ENCODE results near the gene SEMA6A. TPM values are rescaled to one million over a fixed set of nuclear protein-coding genes. Genes with fewer than 3 reads are reported as not detected.

Gene SEMA6A
- total and polyA plus RNA-seq, 2 of the 13 experiments (the other 11 are each of a cell fraction or from before 2014, with no cell fraction given), result 5.1 to 6.5 TPM

DNA sequence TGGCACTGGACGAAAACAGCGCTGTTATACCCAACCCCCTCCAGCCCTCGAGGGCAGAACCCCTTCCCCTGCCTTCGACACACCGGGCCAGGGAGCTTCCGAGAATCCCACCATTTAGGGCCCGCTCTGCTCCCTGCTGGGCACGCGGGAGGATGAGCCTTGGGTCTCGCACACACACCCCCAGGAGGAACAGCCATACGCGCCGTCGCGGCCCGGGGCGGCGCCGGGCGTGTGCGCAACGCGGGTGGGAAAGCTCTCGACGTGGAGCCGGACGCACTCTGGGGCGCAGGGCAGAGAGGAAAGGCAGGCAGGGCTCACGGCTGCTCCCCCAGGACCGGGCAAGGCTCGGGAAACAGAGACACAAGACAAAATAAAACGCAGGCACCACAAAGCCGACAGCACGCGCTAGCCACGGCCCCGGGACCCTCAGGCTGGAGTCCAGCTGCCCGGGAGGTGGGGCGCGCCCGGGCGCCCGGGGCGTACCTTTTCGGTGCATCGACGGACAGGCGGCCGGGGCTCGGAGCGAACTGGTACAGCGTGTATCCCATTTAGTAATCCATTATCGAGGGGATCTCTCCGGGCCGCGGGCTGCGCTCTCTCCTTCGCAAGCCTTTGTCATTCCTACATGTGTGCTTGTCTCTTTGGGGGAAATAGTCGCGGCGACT, 789 bp downstream of the SEMA6A start (continued):
- TF ChIP-seq, protein P1, sequence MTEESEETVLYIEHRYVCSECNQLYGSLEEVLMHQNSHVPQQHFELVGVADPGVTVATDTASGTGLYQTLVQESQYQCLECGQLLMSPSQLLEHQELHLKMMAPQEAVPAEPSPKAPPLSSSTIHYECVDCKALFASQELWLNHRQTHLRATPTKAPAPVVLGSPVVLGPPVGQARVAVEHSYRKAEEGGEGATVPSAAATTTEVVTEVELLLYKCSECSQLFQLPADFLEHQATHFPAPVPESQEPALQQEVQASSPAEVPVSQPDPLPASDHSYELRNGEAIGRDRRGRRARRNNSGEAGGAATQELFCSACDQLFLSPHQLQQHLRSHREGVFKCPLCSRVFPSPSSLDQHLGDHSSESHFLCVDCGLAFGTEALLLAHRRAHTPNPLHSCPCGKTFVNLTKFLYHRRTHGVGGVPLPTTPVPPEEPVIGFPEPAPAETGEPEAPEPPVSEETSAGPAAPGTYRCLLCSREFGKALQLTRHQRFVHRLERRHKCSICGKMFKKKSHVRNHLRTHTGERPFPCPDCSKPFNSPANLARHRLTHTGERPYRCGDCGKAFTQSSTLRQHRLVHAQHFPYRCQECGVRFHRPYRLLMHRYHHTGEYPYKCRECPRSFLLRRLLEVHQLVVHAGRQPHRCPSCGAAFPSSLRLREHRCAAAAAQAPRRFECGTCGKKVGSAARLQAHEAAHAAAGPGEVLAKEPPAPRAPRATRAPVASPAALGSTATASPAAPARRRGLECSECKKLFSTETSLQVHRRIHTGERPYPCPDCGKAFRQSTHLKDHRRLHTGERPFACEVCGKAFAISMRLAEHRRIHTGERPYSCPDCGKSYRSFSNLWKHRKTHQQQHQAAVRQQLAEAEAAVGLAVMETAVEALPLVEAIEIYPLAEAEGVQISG (CRISPR knock-in tag; IDR thresholded peaks at IDR 0.05), result no peak
- no peak for TF ChIP-seq ZBTB8A (CRISPR knock-in tag; IDR thresholded peaks at IDR 0.05; ENCODE audit: borderline replicate concordance, low read depth)
- no peak for TF ChIP-seq ZSCAN29 (CRISPR knock-in tag; conservative IDR thresholded peaks at IDR 0.05)
- TF ChIP-seq ZNF777 (CRISPR knock-in tag; IDR thresholded peaks at IDR 0.05), result peak; percentile 82
- TF ChIP-seq RBFOX2 (IDR thresholded peaks at IDR 0.05; ENCODE audit: low read depth, low read length), result peak; percentile 68
- no peak for TF ChIP-seq GLMP (CRISPR knock-in tag; IDR thresholded peaks at IDR 0.05; ENCODE audit: borderline replicate concordance)
- TF ChIP-seq, protein P2, sequence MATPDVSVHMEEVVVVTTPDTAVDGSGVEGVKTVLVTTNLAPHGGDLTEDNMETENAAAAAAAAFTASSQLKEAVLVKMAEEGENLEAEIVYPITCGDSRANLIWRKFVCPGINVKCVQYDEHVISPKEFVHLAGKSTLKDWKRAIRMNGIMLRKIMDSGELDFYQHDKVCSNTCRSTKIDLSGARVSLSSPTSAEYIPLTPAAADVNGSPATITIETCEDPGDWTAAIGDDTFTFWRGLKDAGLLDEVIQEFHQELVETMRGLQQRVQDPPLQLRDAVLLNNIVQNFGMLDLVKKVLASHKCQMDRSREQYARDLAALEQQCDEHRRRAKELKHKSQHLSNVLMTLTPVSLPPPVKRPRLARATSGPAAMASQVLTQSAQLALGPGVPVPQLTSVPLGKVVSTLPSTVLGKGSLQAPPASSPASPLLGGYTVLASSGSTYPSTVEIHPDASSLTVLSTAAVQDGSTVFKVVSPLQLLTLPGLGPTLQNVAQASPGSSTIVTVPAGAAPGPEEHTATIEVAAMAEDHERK (CRISPR knock-in tag; IDR thresholded peaks at IDR 0.05; ENCODE audit: low read depth), result no peak
- no peak for TF ChIP-seq ZFP1 (CRISPR knock-in tag; IDR thresholded peaks at IDR 0.05)
- no peak for TF ChIP-seq ZBTB21 (CRISPR knock-in tag; IDR thresholded peaks at IDR 0.05)
- TF ChIP-seq SAP130 (CRISPR knock-in tag; IDR thresholded peaks at IDR 0.05; ENCODE audit: low read depth), result peak; percentile 7; the same call in 1 of the 2 replicates
- peak; percentile 73 for TF ChIP-seq AGO2 (optimal IDR thresholded peaks at IDR 0.05; ENCODE audit: low read depth, low read length)
- 0 out of 2 replicates have a peak, but pooled peaks have one; percentile 23 for TF ChIP-seq WIZ (CRISPR knock-in tag; IDR thresholded peaks at IDR 0.05)

Measured in HepG2 (cell line).